VCaP (cell line): Measurements from ENCODE around the gene KCNJ5.

Experiments
- H3K27ac ChIP-seq: fragments of 450-650 bp; 2 replicates; pipeline ENCODE4 v1.5.1; 2017
- CTCF ChIP-seq: fragments of 450-650 bp; conservative IDR thresholded peaks from 2 replicates; pipeline ENCODE4 v1.5.1; 2017; ENCODE audit warnings: mild to moderate bottlenecking, moderate library complexity

Gene KCNJ5

GRCh38 chr11:128882451-128882850, 8.7 kb upstream of the KCNJ5 start:
- no peak for TF ChIP-seq CTCF
- peak overlapping the region; percentile 74; the same call in 1 of the 2 replicates for H3K27ac ChIP-seq

GRCh38 chr11:128884054-128884453, 7.1 kb upstream of the KCNJ5 start:
- no peak overlapping the region for H3K27ac ChIP-seq
- no peak for TF ChIP-seq CTCF

GRCh38 chr11:128884703-128885338, 6.3 kb upstream of the KCNJ5 start:
- peak; percentile 94 for TF ChIP-seq CTCF
- no peak overlapping the region for H3K27ac ChIP-seq

- H3K27ac ChIP-seq, result no peak overlapping the region
- peak; percentile 82 for TF ChIP-seq CTCF
Observed at GRCh38 chr11:128886406-128887124, 4.6 kb upstream of the KCNJ5 start.

- no peak overlapping the region for H3K27ac ChIP-seq
- TF ChIP-seq CTCF, result no peak
Observed at GRCh38 chr11:128888034-128888985, 2.8 kb upstream of the KCNJ5 start.

- peak overlapping the region; percentile 48; the same call in 1 of the 2 replicates for H3K27ac ChIP-seq
Observed at GRCh38 chr11:128889657-128890213, 1.4 kb upstream of the KCNJ5 start.

More at GRCh38 chr11:128889657-128890213, 1.4 kb upstream of the KCNJ5 start:
- no peak for TF ChIP-seq CTCF
